PC-3 (cell line): ENCODE data around the gene PROX1.

ENCODE experiments used
- CTCF ChIP-seq: fragments of 300-600 bp; sonication (generic); conservative IDR thresholded peaks from 2 replicates; pipeline ENCODE4 v1.5.1; 2017; ENCODE audit warnings: antibody characterized with exemption, low read depth, mild to moderate bottlenecking, low read length
- EZH2 ChIP-seq: fragments of 300-600 bp; sonication (generic); IDR thresholded peaks from one replicate; pipeline ENCODE4 v1.6.1; 2017; ENCODE audit warnings: antibody characterized with exemption, mild to moderate bottlenecking, low read length; ENCODE audit not compliant: unreplicated experiment

- TF ChIP-seq CTCF: no peak
- no peak for TF ChIP-seq EZH2
Observed at GRCh38 chr1:214076708-214077065, 88.9 kb downstream of the PROX1 start.
